Erythroblast (primary cell): Measurements from ENCODE around the gene ARHGEF7.

ENCODE experiments used
- DNase-seq, 2 experiments: peaks; one replicate each; lab custom pipeline; 2025; lab: John Stamatoyannopoulos, UW
- GATA1 ChIP-seq: IDR thresholded peaks from 2 replicates; pipeline ENCODE4 v1.6.1; 2011; ENCODE audit warnings: low read depth, mild to moderate bottlenecking, control low read depth, low read length, moderate library complexity
- POLR2A ChIP-seq: IDR thresholded peaks from 2 replicates; pipeline ENCODE4 v1.6.1; 2011; ENCODE audit warnings: mild to moderate bottlenecking, low read length

Gene ARHGEF7

DNA sequence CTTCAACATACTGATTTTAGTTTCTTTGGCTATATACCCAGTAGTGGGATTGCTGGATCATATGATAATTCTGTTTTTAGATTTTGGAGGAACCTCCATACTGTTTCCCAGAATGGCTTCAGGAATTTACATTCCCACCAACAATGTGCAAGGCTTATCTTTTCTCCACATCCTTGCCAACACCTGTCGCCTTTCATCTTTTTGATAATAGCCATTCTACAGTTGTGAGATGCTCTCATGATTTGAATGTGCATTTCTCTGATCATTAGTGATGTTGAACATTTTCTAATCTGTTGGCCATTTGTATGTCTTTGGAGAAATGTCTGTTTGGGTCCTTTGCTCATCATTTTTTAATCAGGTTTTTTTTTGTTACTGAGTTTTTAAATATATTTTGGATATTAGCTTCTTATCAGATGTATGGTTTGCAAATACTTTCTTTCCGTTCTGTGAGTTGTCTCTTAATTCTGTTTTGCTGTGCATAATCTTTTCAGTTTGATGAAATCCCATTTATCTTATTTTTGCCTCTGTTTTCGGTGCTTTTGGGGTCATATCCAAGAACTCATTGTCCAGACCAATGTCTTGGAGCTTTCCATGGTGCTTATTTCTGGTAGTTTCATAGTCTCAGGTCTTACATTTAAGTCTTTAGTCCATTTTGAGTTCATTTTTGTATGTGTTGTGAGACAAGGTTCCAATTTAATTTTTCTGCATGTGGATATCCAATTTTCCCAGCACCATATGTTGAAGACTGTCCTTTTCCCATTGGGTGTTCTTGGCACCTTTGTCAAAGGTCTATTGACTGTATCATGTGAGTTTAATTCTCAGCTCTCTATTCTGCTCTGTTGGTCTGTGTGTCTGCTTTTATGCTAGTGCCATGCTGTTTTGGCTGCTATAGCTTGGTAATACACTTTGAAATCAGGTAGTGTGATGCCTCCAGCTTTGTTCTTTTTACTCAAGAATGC lies 44.5 kb downstream of the ARHGEF7 start:
- TF ChIP-seq GATA1 (no peak), POLR2A (no peak)
- DNase-seq = no peak

DNA sequence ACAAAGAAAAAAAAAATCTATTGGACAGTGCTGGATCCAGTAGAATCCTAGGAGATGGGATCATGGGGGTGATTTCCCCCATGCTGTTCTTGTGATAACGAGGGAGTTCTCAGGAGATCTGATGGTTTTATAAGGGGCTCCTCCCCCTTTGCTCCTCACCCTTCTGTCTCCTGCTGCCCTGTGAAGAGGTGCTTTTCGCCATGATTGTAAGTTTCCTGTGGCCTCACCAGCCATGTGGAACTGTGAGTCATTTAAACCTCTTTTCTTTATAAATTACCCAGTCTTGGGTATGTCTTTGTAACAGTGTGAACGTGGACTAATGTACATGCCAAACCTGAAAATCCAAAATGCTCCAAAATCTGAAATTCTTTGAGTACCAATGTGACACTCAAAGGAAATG lies 45.5 kb downstream of the ARHGEF7 start:
- no peak for DNase-seq
- TF ChIP-seq GATA1 (no peak), POLR2A (no peak)

DNA sequence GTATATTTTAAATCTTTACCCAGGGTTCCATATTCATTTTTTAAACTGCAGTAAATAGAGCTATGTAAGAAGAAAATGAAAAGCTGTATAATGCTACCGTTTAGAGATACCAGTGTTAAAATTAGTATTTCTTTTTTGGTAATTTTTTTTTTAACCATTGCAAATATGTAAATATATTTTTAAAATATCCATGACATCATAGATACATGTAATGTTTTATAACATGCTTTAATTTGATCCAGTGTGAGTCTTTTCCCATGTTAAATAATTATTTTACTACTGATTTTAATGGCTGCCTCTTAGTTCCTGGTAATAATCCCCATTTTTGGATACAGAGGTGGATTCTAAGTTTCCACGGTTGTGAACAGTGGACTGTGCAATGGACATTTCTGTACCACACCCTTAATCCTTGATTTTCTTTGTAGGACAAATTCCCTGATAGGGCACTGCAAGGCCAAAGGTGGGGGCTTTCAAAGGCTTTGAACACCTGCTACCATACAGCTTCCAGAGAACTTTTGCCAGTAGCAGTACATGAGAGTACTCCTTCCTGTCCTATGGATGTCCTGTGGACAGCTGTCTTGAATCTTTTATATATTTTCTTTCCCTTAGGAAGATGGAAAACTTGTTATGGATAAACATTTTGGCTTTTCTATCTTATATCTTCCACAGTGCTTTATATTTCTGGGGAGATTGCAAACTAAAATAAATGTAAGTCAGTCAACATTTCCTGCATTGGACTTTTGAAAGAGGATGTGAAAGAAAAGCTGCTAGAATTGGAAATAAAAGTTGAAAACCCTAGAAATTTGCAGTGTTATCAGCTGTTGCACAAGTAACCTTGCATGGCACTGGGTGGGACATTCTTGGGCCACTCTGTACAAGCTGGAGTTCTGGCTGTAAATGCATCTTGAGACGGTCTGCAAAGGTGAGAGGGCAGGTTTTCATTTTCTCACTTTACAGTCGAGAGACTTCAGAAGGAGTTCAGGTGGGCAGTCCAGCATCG lies 46.8 kb downstream of the ARHGEF7 start:
- peak in 1 of 2 experiments; percentile 5 for DNase-seq
- TF ChIP-seq GATA1 (no peak), POLR2A (no peak)

DNA sequence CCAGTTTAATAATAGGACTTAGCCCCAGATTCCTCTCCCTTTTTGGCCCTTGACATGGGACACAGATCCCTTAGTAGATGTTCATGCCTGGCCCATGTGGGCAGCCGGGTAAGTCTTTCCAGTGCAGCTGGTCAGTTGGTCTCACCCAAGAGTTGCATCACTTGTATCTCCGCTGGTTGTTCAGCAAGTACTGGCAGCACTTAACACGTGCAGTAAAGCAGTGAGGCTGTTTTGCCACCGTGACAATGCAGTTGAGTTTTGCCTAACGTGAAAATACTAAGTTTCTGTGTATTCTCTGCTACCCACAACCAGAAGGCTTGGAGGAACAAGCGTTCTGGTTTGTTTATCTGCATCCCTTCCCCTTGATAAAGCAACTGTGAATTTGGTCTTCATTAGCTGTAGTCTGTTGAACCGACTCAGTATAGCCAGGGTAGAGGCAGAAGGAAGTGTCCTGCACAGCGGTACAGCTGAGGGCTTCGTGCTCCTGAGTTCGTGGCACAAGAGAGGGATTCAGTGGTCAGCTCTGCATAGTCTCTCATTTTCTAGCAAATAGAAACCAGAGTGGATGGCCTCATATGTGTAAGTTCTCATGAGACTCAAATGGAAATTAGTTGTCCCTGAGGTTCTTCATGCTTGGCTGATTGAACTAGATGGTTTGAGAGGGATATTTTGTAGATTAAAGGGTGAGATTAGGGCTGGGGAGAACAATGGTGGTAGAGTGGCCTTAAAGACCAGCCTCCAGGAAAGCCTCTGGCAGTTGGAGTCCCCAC lies 50.3 kb downstream of the ARHGEF7 start:
- TF ChIP-seq GATA1 = no peak
- no peak for TF ChIP-seq POLR2A
- no peak for DNase-seq

DNA sequence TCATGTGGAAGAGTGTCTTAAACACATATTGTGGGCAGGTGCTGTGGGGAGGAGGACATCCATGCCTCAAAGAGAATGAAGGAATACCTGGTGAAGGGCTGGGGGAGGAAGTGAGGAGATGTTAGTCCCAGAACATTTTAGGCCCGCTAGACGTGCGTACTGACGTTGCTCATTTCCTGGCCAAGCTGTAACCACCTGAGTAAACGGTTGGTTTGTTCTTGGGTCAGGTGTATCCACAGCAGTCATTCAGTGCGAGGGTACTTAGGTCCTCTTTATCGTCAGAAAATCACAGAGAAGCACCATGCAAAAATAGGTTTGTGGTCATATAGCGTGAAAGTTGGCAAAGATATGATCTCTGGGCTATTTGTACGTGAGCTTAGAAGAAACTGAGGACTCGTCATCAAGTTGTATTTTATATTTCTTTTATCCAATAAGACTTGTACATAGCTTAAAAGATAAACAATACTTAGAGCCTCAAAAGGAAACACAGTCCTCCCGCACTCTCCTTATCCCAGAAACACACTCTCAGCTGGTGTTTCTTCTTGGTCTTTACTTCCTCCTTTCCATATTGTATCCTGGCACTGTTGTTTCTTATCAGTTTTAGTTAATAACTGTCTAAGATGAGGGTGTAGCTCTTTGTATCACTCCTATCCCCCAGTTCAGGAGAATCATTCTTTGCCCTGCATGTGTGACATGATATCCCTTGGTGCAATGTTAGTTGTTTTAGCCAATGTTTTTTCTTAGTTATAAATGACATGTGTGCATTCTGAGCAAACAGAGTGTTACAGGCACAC lies 52.0 kb downstream of the ARHGEF7 start:
- DNase-seq = peak in 1 of 2 experiments; percentile 27

DNA sequence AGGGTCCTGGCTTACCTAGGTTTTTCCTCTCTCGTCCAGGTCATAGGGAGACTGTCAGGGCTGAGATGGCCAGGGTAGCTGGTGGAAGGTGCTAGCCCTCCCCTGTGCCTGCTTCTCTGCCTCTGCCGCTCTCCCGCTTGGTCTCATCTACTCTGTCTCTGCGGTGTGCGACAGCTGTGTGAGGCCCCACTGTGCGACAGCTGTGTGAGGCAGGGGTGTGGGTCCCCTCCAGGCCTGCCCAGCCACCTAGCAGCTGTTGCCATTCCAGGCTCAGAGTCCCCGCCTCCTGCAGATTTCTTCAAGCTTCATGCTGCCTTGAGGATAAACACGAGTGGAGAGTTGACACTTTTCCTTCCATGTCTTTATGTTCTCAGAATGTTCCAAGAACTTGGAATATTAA lies 53.0 kb downstream of the ARHGEF7 start:
- TF ChIP-seq GATA1 (no peak), POLR2A (no peak)
- DNase-seq = no peak

More for the DNA sequence above, 52.0 kb downstream of the ARHGEF7 start:
- TF ChIP-seq POLR2A = no peak
- TF ChIP-seq GATA1 = no peak

DNA sequence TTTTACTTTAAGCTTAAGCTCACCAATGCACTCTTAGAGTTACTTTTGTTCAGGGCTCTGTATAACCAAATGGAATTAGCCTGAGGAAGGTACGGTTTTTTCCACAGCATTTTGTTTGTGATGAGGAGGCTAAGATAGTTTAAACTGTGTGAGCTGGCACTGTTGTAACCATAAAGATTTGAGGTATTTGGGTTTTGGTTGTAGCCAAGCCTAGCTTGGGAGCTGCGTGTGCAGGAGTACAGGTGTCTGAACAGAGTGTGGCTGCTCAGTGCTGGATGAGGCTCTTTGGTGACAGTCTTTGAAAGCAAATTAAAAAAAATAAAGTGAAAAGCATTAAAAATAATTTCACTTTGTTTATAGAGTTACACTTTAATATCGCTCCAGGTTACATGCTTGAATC lies 56.0 kb downstream of the ARHGEF7 start:
- DNase-seq = no peak
- TF ChIP-seq GATA1 = no peak
- TF ChIP-seq POLR2A = no peak

DNA sequence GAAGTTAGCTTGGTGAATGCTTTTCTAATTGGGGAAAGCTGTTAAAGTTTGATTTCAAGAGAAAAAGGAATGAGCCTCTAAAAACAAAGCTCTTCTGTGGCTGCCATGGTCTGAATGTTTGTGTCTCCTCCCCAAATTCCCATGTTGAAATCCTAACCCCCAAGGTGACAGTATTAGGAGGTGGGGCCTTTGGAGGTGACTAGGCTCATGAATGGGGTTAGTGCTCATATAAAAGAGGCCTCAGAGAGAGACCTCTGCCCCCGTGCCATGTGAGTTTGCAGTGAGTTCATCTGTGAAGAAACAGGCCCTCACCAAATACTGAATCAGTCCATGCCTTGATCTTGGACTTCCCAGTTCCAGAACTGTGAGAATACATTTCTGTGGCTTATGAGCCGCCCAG lies 56.5 kb downstream of the ARHGEF7 start:
- TF ChIP-seq POLR2A (no peak), GATA1 (no peak)
- no peak for DNase-seq

DNA sequence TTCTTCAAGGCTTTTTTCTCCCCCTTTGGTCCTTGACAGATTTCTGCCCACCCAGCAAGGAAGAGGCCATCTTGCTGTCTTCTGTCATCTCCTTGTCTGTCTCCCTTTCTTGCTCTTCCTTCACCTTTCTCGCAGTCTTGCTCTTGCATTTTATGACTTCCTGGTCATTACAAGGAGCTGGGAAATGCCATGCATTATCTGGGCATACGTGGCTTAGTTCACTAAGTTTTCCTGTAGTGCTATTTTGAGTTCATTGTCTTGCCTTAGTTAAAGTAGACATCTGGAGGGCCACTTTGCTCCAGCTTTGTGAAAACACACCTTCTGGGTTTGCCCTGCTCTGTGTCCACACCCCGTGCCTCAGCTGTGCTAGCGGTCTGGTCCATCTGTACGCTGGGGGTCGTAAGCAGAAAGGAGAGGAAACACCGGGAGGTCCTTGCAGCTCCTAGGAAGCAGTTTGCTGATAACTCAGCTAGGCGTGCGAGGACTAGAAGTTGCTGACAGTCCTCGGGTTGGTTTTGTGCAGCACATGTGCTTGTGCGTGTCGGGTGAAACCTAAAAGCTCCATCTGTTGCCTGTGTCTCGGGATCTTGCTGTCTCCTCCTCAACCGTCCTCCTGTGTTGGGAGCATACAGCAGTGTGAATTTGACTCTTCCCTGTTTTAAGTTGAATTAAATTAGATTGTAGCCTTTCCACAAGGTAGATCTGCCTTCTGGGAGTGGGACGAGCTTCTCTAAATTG lies 59.4 kb downstream of the ARHGEF7 start:
- DNase-seq = no peak
- TF ChIP-seq GATA1 = no peak
- no peak for TF ChIP-seq POLR2A

DNA sequence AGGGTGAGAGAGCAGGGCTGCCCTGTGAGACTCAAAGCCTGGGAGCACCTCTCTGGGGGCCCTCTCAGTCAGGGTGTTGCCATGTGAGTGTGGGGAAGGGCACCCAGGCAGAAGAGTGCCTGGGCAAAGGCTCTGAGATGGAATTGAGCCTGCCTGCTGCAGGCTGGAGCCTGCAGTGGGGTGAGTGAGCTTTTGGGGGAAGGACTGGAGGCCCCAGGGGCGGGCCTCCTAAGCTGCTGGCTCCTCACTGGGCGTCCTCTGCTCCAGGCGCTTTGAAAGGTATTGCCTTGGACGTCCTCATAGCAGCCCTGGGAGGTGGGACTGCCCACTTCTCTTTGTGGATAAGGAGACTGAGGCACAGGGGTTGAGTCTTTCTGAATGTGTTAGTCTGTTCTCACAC lies 60.3 kb downstream of the ARHGEF7 start:
- no peak for DNase-seq
- TF ChIP-seq GATA1 (no peak), POLR2A (no peak)

DNA sequence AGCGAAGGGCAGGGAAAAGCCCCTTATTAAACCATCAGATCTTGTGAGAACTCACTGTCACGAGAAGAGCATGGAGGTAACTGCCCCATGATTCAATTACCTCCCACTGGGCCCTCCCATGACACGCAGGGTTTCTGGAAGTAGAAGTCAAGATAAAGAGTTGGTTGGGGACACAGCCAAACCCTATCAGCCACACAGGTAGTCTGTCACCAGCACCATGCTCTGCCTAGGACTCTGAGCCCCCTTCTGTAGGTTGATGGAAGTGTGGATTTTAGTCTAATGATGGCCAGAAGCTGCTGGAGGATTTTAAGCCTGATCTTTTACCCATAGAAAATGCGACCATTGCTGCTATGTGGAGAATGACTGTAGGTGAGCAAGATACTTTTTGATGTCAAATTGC lies 60.8 kb downstream of the ARHGEF7 start:
- peak; percentile 28 to 31 for DNase-seq
- TF ChIP-seq POLR2A (no peak), GATA1 (no peak)

DNA sequence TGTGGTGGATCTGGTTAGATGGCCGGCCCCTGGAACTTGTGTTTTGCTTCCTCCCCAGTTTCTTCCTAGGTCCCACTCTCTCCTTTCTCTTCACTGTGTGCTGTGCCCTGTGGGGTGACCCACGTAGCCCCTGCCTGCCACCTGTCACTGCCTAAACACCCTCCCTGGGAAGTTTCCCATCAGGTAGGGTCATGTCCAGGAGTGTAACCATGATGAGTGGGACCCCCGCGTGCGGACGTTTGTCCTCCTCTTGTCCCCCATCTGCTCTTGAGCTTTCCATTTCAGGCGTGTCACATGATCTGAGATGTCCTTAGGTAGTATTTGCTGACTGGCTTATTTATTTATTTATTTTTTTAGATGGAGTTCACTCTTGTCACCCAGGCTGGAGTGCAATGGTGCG lies 61.3 kb downstream of the ARHGEF7 start:
- DNase-seq = no peak
- TF ChIP-seq GATA1 = no peak
- TF ChIP-seq POLR2A = no peak
